ENCODE results near the gene ARL5A.

- TF ChIP-seq POLR2AphosphoS5 (IDR thresholded peaks at IDR 0.05; ENCODE audit: low read depth, low read length) (no peak), POLR2A (IDR thresholded peaks at IDR 0.05; ENCODE audit: low read depth, low read length) (no peak), TAF1 (IDR thresholded peaks at IDR 0.05; ENCODE audit: low read depth, low read length) (no peak)
Observed at GRCh38 chr2:151793123-151793522, 35.1 kb downstream of the ARL5A start.

Measured in GM12891 (cell line).